Gastrocnemius medialis (tissue), 4 donors: ENCODE results near the gene MLANA. TPM values are rescaled to one million over a fixed set of nuclear protein-coding genes. Genes with fewer than 3 reads are reported as not detected.

Source experiments
- ATAC-seq, 2 donors: fragments of 150-250 bp; one replicate each; pipeline ENCODE4 v1.9.1; 2016
- DNase-seq, 2 donors: peaks; one replicate each; pipeline ENCODE4 v3.0.0-alpha.2; 2019
- H3K27ac ChIP-seq, 4 donors: fragments of 200-600 bp; sonication (generic); 1 replicate in 1 of 4; 2 replicates in 3 of 4; pipeline ENCODE4 v1.5.1; 2016 to 2018; ENCODE audit warnings: mild to moderate bottlenecking in 2 of 4, moderate library complexity in 1 of 4
- H3K27me3 ChIP-seq, 3 donors: fragments of 200-600 bp; sonication (generic) in 2 of 3; 1 replicate in 1 of 3; 2 replicates in 2 of 3; pipeline versions ENCODE4 v1.5.1 to v1.6.0; 2016 to 2019; ENCODE audit warnings: mild to moderate bottlenecking in 1 of 3, moderate library complexity in 1 of 3
- H3K36me3 ChIP-seq, 2 donors: fragments of 200-600 bp; sonication (generic) in 1 of 2; one replicate each; pipeline ENCODE4 v1.5.1; 2017 to 2018
- H3K4me1 ChIP-seq, 2 donors: fragments of 200-600 bp; sonication (generic) in 1 of 2; one replicate each; pipeline ENCODE4 v1.5.1; 2016 to 2017; ENCODE audit warnings: mild to moderate bottlenecking in 2 of 2
- H3K4me3 ChIP-seq, 4 donors: fragments of 200-600 bp; sonication (generic) in 3 of 4; 1 replicate in 1 of 4; 2 replicates in 3 of 4; pipeline ENCODE4 v1.5.1; 2016 to 2019; ENCODE audit warnings: mild to moderate bottlenecking in 2 of 4
- H3K9me3 ChIP-seq, 3 donors: fragments of 200-600 bp; sonication (generic) in 2 of 3; 1 replicate in 1 of 3; 2 replicates in 2 of 3; pipeline ENCODE4 v1.5.1; 2016 to 2019
- CTCF ChIP-seq, 5 experiments: fragments of 450-650 bp in 3 of 5; fragments of 200-600 bp in 2 of 5; sonication (generic) in 2 of 5; IDR thresholded peaks in 4 of 5; conservative IDR thresholded peaks in 1 of 5; 1 replicate in 4 of 5; 2 replicates in 1 of 5; pipeline ENCODE4 v1.5.1; 2016 to 2019; ENCODE audit warnings: antibody characterized with exemption in 5 of 5, mild to moderate bottlenecking in 3 of 5, moderate library complexity in 3 of 5
- POLR2A ChIP-seq, 2 donors: fragments of 450-650 bp; IDR thresholded peaks; one replicate each; pipeline ENCODE4 v1.6.1; 2017; ENCODE audit warnings: antibody characterized with exemption in 2 of 2, mild to moderate bottlenecking in 2 of 2, moderate library complexity in 2 of 2
- in situ Hi-C, 4 donors: fragments of 200-750 bp; cut with MboI; loops; one replicate each; pipeline versions ENCODE4 v1.15.0 to v1.8.0; 2017; ENCODE audit warnings: low sequenced_read_pairs in 4 of 4
- intact Hi-C: fragments of 100-400 bp; cut with DNase I; formaldehyde crosslinking; loops from one replicate; pipeline ENCODE4 v1.15.1; 2023; ENCODE audit warnings: low total_unique reads
- total RNA-seq, 4 donors: library from RNA; depleted of rRNA; stranded (reverse); fragments of >200 nt; gene quantifications; one replicate each; pipeline versions ENCODE4 v1.1.0 to v1.2.3, GENCODE V29; 2016

The MLANA gene
- total RNA-seq, 4 donors from 2014 or later = not detected

- TF ChIP-seq CTCF (IDR thresholded peaks at IDR 0.05 in 4 of 5, conservative IDR thresholded peaks at IDR 0.05 in 1 of 5) = no peak
- TF ChIP-seq POLR2A (IDR thresholded peaks at IDR 0.05) = no peak
- H3K27ac ChIP-seq = no peak overlapping the region
- intact Hi-C loops (no loop called here), in situ Hi-C loops (no loop called here)
- no peaks in the 10 kb centered on the region for H3K27me3 ChIP-seq
- H3K4me1 ChIP-seq = no peaks in the 10 kb centered on the region
- no peaks in the 10 kb centered on the region for H3K9me3 ChIP-seq
- ATAC-seq (no peak), DNase-seq (no peak)
- peaks cover 0 to 11% of the 10 kb centered on the region in 2 donors for H3K36me3 ChIP-seq
- H3K4me3 ChIP-seq = no peak overlapping the region
Measured at GRCh38 chr9:5871785-5872184, 18.9 kb upstream of the MLANA start.

GRCh38 chr9:5872511-5872910, 18.2 kb upstream of the MLANA start:
- Histone ChIP-seq H3K9me3 (no peaks in the 10 kb centered on the region), H3K27ac (no peak overlapping the region), H3K36me3 (peaks cover 0 to 4% of the 10 kb centered on the region in 2 donors), H3K27me3 (no peaks in the 10 kb centered on the region), H3K4me3 (no peak overlapping the region), H3K4me1 (no peaks in the 10 kb centered on the region)
- ATAC-seq (no peak), DNase-seq (no peak)
- intact Hi-C loops = no loop called here
- in situ Hi-C loops = no loop called here
- no peak for TF ChIP-seq POLR2A (IDR thresholded peaks at IDR 0.05)
- no peak for TF ChIP-seq CTCF (IDR thresholded peaks at IDR 0.05 in 4 of 5, conservative IDR thresholded peaks at IDR 0.05 in 1 of 5)

- H3K36me3 ChIP-seq = no peaks in the 10 kb centered on the region
- intact Hi-C loops (no loop called here), in situ Hi-C loops (no loop called here)
- DNase-seq (no peak), ATAC-seq (no peak)
- H3K4me3 ChIP-seq = no peak overlapping the region
- H3K9me3 ChIP-seq = no peaks in the 10 kb centered on the region
- H3K4me1 ChIP-seq = no peaks in the 10 kb centered on the region
- TF ChIP-seq POLR2A (IDR thresholded peaks at IDR 0.05) = no peak
- no peak for TF ChIP-seq CTCF (IDR thresholded peaks at IDR 0.05 in 4 of 5, conservative IDR thresholded peaks at IDR 0.05 in 1 of 5)
- no peak overlapping the region for H3K27ac ChIP-seq
- no peaks in the 10 kb centered on the region for H3K27me3 ChIP-seq
Measured at GRCh38 chr9:5873439-5873838, 17.2 kb upstream of the MLANA start.

GRCh38 chr9:5874048-5874447, 16.6 kb upstream of the MLANA start:
- DNase-seq = no peak
- Histone ChIP-seq H3K4me1 (no peaks in the 10 kb centered on the region), H3K27me3 (no peaks in the 10 kb centered on the region), H3K36me3 (no peaks in the 10 kb centered on the region), H3K27ac (no peak overlapping the region), H3K9me3 (no peaks in the 10 kb centered on the region), H3K4me3 (no peak overlapping the region)
- no peak for TF ChIP-seq CTCF (IDR thresholded peaks at IDR 0.05 in 4 of 5, conservative IDR thresholded peaks at IDR 0.05 in 1 of 5)
- TF ChIP-seq POLR2A (IDR thresholded peaks at IDR 0.05) = no peak
- in situ Hi-C loops = no loop called here
- intact Hi-C loops = no loop called here
- ATAC-seq = no peak

GRCh38 chr9:5876026-5876425, 14.7 kb upstream of the MLANA start:
- Histone ChIP-seq H3K27me3 (no peaks in the 10 kb centered on the region), H3K36me3 (no peaks in the 10 kb centered on the region), H3K4me3 (no peak overlapping the region), H3K27ac (no peak overlapping the region), H3K4me1 (no peaks in the 10 kb centered on the region), H3K9me3 (no peaks in the 10 kb centered on the region)
- no peak for TF ChIP-seq CTCF (IDR thresholded peaks at IDR 0.05 in 4 of 5, conservative IDR thresholded peaks at IDR 0.05 in 1 of 5)
- no peak for TF ChIP-seq POLR2A (IDR thresholded peaks at IDR 0.05)
- DNase-seq (no peak), ATAC-seq (no peak)
- in situ Hi-C loops = loop anchor here in 2 of 4 donors (25.0 kb wide), 1 partner anchor 436 kb away; no protein-coding TSS in a partner anchor
- intact Hi-C loops = no loop called here
